ENCODE measurements around the gene NDUFAB1.
"Not testable (repeated sequence)": the region's sequence is repeated elsewhere in the genome, so short reads cannot be mapped to it uniquely, and the experiment has no call there.

Gene NDUFAB1

GRCh38 chr16:23584186-23585076 is 11.7 kb downstream of the NDUFAB1 start:
- FAIRE-seq (no peak), DNase-seq (ENCODE audit: insufficient read length, low spot score) (no peak)

- not testable (repeated sequence) for FAIRE-seq; DNase-seq (ENCODE audit: insufficient read length, low spot score)
These were observed 12.8 kb downstream of the NDUFAB1 start for GRCh38 chr16:23583271-23583670.

GRCh38 chr16:23581764-23582163 is 14.4 kb downstream of the NDUFAB1 start:
- DNase-seq (ENCODE audit: insufficient read length, low spot score) (no peak), FAIRE-seq (no peak)

GRCh38 chr16:23580391-23580790 is 15.7 kb downstream of the NDUFAB1 start:
- no peak for DNase-seq (ENCODE audit: insufficient read length, low spot score)
- FAIRE-seq: no peak

GRCh38 chr16:23579371-23579770 is 16.7 kb downstream of the NDUFAB1 start:
- FAIRE-seq: no peak
- no peak for DNase-seq (ENCODE audit: insufficient read length, low spot score)

GRCh38 chr16:23578101-23578830 is 17.9 kb downstream of the NDUFAB1 start:
- DNase-seq (ENCODE audit: insufficient read length, low spot score) (no peak), FAIRE-seq (no peak)

- DNase-seq (ENCODE audit: insufficient read length, low spot score) (no peak), FAIRE-seq (no peak)
These were observed 18.6 kb downstream of the NDUFAB1 start for GRCh38 chr16:23577493-23577892.

- DNase-seq (ENCODE audit: insufficient read length, low spot score) (no peak), FAIRE-seq (no peak)
These were observed 20.3 kb downstream of the NDUFAB1 start for GRCh38 chr16:23575834-23576233.

GRCh38 chr16:23573817-23574216 is 22.3 kb downstream of the NDUFAB1 start:
- FAIRE-seq: no peak
- DNase-seq (ENCODE audit: insufficient read length, low spot score): no peak

- no peak for DNase-seq (ENCODE audit: insufficient read length, low spot score)
- no peak for FAIRE-seq
These were observed 23.7 kb downstream of the NDUFAB1 start for GRCh38 chr16:23572394-23572793.

GRCh38 chr16:23571895-23572294 is 24.2 kb downstream of the NDUFAB1 start:
- DNase-seq (ENCODE audit: insufficient read length, low spot score) (no peak), FAIRE-seq (no peak)

GRCh38 chr16:23570992-23571632 is 25.0 kb downstream of the NDUFAB1 start:
- FAIRE-seq: no peak
- no peak for DNase-seq (ENCODE audit: insufficient read length, low spot score)

GRCh38 chr16:23567602-23568001 is 28.5 kb downstream of the NDUFAB1 start:
- no peak for FAIRE-seq
- DNase-seq (ENCODE audit: insufficient read length, low spot score): no peak

- FAIRE-seq (no peak), DNase-seq (ENCODE audit: insufficient read length, low spot score) (no peak)
These were observed 29.4 kb downstream of the NDUFAB1 start for GRCh38 chr16:23566724-23567123.

GRCh38 chr16:23564575-23565363 is 31.3 kb downstream of the NDUFAB1 start:
- FAIRE-seq: no peak

GRCh38 chr16:23563186-23563585 is 32.9 kb downstream of the NDUFAB1 start:
- FAIRE-seq: no peak
- no peak for DNase-seq (ENCODE audit: insufficient read length, low spot score)

More at GRCh38 chr16:23564575-23565363, 31.3 kb downstream of the NDUFAB1 start:
- no peak for DNase-seq (ENCODE audit: insufficient read length, low spot score)

- DNase-seq (ENCODE audit: insufficient read length, low spot score) (no peak), FAIRE-seq (no peak)
These were observed 33.6 kb downstream of the NDUFAB1 start for GRCh38 chr16:23562505-23562904.

- DNase-seq (ENCODE audit: insufficient read length, low spot score): no peak
- no peak for FAIRE-seq
These were observed 34.5 kb downstream of the NDUFAB1 start for GRCh38 chr16:23561586-23561985.

GRCh38 chr16:23557779-23558702 is 38.1 kb downstream of the NDUFAB1 start:
- FAIRE-seq (no peak), DNase-seq (ENCODE audit: insufficient read length, low spot score) (no peak)

Measured in HTR-8/SVneo (cell line).